Activated T-cell treated with anti-CD3 and anti-CD28 coated beads, Interleukin-2, amount 50 U/mL, for 1 hour (primary cell): Measurements from ENCODE around the gene TLR9.

ENCODE experiments used
- DNase-seq: peaks from one replicate; pipeline ENCODE4 v3.0.0-alpha.2; 2020

Gene TLR9

DNA sequence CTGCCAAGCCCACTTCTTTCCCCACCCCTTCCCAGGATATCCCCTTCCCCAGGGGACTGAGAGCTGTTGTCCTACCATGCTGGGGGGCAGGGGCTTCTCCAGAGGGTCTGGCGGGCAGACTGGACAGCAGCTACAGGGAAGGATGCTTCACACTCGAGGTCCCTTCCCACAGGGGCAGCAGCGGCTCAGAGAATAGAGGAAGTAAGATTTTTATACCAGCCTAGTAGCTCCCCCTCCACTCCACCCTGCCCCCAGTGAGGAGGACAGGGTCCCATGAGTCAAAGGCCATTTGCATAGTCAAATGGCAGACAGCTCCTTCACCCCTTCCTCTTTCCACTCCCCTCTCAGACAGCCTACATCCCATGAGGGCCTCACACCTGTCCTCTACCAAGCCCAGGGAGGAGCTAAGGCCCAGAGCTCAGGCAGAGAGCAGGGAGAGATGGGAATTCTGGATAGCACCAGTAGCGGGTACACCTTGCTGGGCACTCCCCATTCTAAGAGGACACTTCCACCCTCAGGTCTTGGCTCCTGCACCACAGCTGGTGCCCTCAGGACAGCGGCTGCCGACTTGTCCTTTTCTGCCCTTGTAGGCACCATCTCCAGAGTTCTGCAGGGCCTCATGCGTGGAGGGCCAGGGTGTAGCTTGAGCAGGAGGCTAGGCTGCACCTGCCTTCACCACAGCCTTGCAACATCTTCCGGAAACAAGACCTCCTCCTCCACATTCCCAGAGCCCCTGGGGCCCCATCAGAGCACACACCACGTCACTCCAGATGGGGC lies at the start of gene TLR9:
Gene TLR9, minus strand, starts transcription at position 194 of the 777 bp plus-strand sequence. Its CDS starts 116 bp downstream, at position 78.
- no peak for DNase-seq

- peak; percentile 18 for DNase-seq
Measured at GRCh38 chr3:52274781-52275180, 49.3 kb upstream of the TLR9 start.

DNA sequence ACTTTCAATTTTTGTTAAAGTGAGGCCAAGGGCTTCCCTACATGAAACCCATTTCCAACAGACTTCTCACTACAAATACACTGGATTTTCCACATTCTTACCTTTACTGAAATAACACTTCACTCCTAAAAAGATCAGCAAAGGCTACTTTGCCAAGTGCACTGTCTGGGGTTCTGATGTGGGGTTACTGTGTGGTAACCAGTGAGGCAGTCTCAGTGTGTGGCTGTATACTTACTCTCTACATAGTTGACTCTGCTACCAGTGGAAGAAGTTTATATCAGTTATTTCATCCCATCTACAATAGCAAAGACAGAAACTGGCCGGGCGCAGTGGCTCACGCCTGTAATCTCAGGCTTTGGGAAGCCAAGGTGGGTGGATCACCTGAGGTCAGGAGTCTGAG lies 47.4 kb upstream of the TLR9 start:
- DNase-seq, result peak; percentile 26

GRCh38 chr3:52272172-52272571 lies 46.7 kb upstream of the TLR9 start:
- peak; percentile 19 for DNase-seq

DNA sequence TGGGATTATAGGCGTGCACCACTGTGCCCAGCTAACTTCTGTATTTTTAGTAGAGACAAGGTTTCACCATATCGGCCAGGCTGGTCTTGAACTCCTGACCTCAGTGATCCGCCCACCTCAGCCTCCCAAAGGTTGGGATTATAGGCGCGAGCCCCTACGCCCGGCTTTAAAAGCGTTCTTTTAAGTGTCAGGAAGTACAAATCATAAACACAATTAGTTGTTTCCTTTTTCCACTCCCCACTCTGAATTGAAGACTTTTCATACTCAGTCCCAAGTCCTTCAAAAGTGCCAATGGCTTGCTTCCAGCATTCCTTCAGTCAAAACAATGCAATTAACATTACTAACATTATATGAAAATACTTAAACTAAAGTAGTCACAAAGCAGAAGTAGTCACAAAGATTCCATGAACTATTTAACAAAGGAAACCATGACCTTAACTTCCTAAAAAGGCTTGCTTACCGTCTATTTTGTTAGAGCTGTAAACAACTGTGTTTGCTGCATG lies 44.9 kb upstream of the TLR9 start:
- peak; percentile 23 for DNase-seq

DNA sequence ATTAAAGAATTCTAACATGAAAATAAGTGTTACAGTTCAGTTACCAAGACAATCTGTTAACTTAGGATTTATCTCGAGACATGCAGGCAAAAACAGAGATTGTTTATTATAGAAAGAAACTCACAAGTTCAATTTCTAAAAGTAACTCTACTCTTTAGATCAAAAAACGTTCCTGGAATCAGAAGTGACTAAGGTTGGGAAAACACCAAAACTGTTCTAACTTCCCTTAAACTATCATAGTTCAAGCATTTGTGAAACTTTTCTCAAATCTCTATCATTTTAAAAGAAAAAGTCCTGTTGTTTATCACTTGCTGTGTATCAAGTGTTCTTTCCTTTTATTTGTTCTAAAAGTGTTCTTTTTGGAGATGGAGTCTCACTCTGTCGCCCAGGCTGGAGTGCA lies 44.3 kb upstream of the TLR9 start:
- DNase-seq, result no peak

DNA sequence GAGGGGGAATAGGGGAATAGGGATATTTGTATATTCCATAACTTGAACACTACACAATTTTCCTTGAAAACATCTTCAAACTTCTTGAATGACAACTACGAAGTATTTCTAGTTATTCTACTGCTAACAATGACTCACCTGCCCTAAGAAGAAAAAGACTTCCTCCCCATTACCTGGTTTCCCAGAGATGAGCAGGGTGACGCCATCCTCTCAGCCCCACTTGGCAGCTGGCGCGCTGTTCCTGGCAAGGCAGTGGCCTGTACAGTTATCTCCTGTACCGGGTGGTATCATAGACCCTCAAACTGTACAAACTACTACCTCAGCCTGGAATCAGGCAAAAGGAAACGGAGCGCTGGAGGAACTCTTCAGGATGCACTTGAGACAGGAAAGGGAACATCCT lies 42.6 kb upstream of the TLR9 start:
- peak; percentile 69 for DNase-seq

DNA sequence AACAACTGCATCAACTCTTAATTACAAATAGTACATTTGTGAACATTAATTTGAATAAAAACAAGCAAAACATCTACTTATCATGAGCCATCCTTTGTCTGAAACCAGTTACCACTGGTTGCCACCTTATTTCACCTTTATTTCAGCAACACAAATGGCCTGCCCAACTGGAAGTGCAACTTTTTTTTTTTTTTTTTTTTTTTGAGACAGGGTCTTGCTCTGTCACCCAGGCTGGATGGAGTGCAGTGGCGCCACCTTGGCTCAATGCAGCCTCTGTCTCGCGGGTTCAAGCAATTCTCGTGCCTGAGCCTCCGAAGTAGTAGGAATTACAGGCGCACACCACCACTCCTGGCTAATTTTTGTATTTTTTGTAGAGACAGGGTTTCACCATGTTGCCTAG lies 39.9 kb upstream of the TLR9 start:
- DNase-seq, result no peak

DNA sequence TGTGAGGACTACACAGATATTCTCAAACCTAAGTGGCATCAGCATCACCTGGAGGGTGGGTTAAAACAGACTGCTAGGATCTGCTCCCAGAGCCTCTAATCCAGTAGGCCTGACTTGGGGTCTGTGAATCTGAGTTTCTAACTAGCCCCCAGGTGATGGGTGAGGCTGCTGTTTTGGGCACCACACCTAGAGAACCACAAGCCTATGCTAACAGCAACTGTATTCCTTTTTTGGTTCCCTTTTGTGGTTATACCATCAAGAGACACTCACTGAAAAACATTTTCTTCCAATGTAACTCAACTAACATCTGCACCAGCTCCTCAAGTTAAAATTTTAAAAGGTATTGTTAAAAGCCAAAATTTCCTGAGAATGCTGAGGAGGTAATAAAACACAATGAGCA lies 37.0 kb upstream of the TLR9 start:
- no peak for DNase-seq

GRCh38 chr3:52259448-52259847 lies 34.0 kb upstream of the TLR9 start:
- no peak for DNase-seq

DNA sequence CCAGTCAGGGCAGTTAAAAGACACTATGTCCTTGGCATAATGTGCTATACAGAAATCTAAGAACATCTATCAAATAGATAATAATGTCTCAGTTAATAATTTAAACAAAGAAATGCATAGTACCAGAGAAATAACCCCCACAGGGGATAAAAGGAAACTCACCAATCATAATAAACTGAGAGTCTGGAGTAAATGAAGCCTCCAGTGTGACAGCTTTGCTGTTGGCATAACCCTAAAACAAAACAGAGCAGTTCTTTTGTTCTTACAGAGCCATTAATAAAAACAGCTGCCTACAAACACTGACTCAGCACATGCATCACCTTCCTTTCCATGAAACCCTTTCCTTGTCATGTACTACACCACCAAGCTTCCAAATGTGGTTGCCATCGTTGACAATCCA lies 33.6 kb upstream of the TLR9 start:
- DNase-seq, result no peak

GRCh38 chr3:52257911-52258310 lies 32.5 kb upstream of the TLR9 start:
- DNase-seq, result no peak

GRCh38 chr3:52256622-52257021 lies 31.2 kb upstream of the TLR9 start:
- DNase-seq, result no peak

GRCh38 chr3:52256159-52256558 lies 30.7 kb upstream of the TLR9 start:
- no peak for DNase-seq

GRCh38 chr3:52254608-52255007 lies 29.2 kb upstream of the TLR9 start:
- DNase-seq, result peak; percentile 16

DNA sequence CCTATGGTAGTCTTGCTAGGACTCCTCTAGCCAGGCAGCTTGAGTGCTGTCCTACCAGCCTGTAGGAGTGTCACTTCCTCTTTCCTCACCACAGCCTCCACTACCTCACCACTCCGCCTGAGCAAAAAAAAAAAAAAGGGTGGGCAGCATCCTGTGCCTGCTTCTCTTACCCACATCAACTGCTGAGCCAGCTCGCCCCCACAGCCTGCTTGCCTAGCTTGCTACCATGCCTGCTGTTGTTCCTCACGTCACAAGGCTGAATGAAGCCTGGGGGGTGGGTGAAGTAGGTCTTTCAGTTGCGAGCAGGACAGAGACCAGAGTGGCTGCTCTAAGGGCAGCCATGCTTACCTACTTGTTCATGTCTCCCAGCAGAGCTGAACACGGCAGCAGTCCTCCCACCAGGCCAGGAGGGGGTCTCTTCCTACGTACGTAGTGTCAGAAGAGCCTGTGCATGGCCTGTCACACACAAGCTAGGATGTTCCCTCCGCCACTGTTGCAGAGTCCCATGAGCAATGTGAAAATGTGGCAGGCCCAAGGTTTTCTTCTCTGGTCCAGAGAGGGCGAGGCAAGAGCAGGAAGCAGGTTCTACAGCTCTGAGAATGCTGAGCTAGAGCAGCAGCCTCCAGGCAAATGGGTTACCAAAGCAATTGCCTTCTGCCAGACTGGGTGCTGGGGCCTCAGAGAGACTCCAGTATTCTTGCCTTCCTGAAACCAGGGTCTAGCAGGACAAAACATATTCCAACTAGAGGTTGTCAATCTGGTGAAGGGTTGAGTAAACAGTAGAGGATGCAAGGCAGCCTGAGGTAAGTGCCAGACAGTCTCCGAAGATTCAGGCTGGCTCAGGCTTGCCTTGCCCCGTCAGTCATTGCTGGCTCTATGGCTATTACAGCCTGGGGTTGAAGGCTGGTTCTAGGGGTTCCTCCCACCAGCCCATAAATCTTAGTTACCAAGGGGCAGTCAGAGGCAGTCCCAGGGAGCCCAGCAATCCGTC lies 28.2 kb upstream of the TLR9 start:
- peak; percentile 80 for DNase-seq

DNA sequence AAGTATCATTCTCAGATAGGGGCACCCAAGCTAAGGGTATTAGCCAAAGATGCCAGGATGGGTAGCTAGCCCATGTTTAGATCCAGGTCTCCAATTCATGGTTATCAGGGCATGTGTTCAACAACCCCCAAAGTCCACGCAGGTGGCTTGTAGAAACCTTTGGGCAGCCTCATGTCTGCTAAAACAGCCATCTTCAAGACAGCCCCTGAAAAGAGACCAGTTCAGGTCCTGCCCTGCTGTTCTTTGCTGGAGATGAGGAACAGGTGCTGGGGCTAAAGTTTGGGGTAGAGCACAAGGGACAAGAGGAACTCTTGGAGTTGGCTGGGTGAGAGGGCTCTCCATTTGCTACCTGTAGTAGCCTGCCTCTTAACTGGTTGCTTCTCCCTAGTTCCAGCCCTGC lies 24.7 kb upstream of the TLR9 start:
- peak; percentile 20 for DNase-seq

- no peak for DNase-seq
Measured at GRCh38 chr3:52249683-52250082, 24.2 kb upstream of the TLR9 start.

DNA sequence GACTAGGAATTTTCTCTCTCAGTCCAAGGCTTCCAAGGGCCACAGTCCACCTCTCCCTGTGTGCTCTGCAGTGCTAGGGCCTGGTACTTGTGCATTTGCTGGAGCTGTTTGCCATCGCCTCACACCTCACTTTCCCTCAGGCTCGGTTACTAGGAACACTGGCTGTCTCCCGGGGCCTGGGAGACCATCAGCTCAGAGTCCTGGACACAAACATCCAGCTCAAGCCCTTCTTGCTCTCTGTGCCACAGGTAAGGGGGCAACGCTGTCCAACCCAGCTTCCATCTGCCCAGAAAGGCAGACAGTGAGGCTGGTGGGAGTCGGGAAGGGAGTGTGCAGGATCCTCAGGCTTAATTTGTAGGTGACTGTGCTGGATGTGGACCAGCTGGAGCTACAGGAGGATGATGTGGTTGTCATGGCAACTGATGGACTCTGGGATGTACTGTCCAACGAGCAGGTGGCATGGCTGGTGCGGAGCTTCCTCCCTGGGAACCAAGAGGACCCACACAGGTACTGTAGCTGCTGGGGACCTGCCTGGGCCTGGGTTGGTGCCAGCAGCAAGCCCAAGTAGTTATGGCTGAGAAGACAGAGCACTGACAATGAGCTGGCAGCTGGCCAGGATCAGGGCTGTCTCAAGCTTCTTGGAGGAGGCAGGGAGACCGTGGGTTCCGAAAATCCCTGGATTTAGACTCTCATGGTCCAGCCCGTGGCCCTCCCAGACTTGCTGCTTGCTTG lies 23.5 kb upstream of the TLR9 start:
- peak; percentile 55 for DNase-seq

DNA sequence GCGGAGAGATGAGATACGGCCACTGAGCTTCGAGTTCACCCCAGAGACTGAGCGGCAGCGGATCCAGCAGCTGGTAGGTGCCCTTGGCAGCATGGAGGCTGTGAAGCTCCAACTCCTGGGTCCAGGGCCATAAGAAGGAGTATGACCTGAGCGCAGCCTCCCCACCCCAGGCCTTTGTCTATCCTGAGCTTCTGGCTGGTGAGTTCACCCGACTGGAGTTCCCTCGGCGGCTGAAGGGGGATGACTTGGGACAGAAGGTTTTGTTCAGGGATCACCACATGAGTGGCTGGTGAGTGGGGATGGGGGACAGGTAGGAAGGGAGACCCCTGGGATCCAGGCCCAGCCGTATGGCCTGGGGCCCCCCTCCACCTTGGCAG lies 22.7 kb upstream of the TLR9 start:
- no peak for DNase-seq

DNA sequence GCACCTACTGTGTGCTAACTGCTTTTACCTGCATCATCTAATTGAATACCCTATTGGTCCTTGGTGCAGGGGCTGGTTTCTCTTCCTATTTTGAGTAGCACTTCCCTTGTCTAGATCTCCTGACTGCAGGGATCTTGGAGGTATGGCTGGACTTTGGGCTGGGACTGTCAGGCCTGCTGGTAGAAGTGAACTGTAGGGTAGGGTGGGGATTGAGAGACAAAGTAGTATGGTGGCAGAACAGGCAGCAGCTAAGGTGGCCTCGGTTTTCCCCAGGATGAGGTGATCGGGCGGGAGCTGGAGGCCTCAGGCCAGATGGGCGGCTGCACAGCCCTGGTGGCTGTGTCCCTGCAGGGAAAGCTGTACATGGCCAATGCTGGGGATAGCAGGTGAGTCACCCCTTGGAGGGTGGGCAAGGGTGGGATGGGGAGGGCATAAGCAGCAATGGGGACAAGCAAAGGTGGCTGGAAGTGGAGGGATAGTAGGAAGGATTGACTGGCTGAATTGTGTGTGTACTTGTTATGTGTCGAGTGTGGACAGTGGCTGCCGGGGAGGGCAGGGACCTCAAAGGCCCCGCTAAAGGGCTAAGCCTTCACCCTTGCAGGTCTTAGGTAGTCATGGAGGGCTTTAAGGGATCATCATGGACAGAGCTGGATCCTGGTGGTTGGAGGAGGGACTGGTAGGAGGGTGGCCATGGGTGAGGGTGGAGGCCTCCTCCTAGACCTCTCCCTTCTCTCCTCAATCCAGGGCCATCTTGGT lies 22.1 kb upstream of the TLR9 start:
- peak; percentile 23 for DNase-seq

DNA sequence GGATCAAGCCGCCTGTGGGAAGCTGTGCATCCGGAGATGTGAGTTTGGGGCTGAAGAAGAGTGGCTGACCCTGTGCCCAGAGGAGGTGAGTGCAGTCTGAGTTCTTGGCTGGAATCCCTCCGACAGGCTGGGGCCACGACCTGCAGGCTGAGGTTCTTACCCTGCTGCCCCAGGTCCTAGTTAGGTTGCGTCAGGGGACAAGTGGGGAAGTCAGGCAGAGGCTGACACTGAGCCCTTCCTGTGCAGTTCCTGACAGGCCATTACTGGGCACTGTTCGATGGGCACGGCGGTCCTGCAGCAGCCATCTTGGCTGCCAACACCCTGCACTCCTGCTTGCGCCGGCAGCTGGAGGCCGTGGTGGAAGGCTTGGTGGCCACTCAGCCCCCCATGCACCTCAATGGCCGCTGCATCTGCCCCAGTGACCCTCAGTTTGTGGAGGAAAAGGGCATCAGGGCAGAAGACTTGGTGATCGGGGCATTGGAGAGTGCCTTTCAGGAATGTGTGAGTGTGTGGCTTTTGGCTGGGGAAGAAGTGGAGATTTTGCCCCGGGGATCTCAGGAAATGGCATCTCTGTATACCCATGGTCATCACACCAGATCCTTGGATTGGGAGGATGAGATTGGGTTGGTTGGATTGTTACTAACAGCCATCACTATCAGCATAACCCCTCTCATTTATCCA lies 21.4 kb upstream of the TLR9 start:
- peak; percentile 39 for DNase-seq
